ENCODE data around the gene CDHR2. TPM values are rescaled to one million over a fixed set of nuclear protein-coding genes. Genes with fewer than 3 reads are reported as not detected.

The CDHR2 gene
- total RNA-seq, 2 experiments from 2014 or later: 0.37 to 0.61 TPM

DNA sequence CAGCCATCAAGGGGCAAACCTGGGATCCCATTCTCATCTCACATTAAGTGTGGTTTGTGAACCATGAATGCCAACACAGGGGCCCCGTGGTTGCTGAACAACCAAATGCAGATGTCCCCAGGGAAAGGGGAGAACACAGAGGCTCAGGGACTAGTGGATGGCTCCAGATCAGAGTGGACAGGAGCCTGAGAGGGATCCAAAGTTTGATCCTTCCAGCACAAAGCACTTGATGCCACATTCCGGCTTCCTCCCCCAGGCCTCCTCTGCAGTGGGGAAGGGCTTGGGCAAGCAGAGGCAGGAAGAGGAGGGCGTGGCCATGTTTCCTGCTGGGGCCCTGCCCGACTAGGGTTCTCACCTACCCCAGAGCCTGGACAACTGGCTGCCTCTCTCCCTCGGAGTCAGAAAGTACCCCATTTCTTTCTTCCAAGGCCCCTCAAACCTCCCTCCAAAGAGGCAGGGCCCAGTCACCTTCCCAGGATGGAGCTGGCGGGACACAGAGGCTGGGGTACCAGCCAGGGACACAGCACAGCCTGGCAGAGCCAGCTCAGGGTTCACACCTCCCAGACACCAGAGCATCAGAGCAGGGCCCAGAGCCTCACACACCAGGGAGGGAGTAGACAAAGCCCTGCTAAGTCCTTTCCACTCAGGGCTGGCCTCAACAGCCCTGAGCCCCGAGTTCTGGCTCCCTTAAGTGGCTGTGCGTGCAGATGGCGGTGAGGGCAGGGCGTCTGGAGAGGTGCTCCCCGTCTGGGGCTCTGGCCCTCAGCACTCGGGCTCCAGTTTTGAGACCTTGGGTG, 7.6 kb upstream of the CDHR2 start:
- Mint-ChIP-seq H3K4me1 (peaks cover 61% of the 10 kb centered on the region), H3K4me3 (peak overlapping the region; percentile 74), H3K27me3 (no peaks in the 10 kb centered on the region), H3K36me3 (ENCODE audit: low read depth) (no peaks in the 10 kb centered on the region), H3K9me3 (ENCODE audit: low read depth) (no peaks in the 10 kb centered on the region), H3K27ac (peak overlapping the region; percentile 87)
- intact Hi-C loops (cut with DNase I, micrococcal nuclease): loop anchor here (2.0 to 10.0 kb wide), 4 partner anchors 55 to 127 kb away; partner anchors contain the start of genes CLTB (in 1 of the 2), GPRIN1 (in 1 of the 2) and TSPAN17 (in 1 of the 2)
- peak; percentile 80 for DNase-seq
- CTCF ChIA-PET: interaction anchor here (1.6 kb wide), 1 partner anchor 94 kb away, joined by 5 read pairs; no protein-coding TSS in a partner anchor
- POLR2A ChIA-PET: interaction anchor here (0.6 kb wide), 2 partner anchors 102 to 536 kb away, joined by 3 read pairs; no protein-coding TSS in a partner anchor
- peak; percentile 7 for ATAC-seq

DNA sequence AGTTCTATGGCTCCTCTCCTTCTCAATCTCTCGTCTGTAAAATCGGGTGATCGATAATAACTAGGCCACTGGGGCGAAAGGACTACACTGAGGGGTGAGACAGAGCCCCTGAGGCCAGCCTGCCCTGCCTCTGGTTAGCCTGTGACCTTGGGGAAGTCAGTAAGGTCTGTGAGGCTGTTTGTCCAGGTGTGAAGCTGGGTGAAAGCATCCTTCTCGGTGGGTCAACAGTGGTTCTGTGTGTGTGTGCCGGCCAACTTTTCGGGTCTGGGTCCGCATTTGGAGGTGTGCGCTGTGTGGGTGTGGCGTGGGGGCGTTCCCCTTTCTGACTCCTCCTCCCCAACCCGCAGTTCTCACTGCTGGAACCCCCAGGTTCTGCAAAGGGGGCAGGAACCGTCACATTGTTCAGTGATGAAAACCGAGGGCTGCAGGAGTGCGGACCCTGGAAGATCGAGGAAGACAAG, 7.0 kb upstream of the CDHR2 start:
- no peaks in the 10 kb centered on the region for H3K36me3 Mint-ChIP-seq (ENCODE audit: low read depth)
- intact Hi-C loops (cut with DNase I, micrococcal nuclease): loop anchor here (2.0 to 10.0 kb wide), 4 partner anchors 55 to 127 kb away; partner anchors contain the start of genes CLTB (in 1 of the 2), GPRIN1 (in 1 of the 2) and TSPAN17 (in 1 of the 2)
- H3K27ac Mint-ChIP-seq: peak overlapping the region; percentile 87
- no peaks in the 10 kb centered on the region for H3K9me3 Mint-ChIP-seq (ENCODE audit: low read depth)
- no peaks in the 10 kb centered on the region for H3K27me3 Mint-ChIP-seq
- DNase-seq (peak; percentile 80), ATAC-seq (peak; percentile 11)
- H3K4me1 Mint-ChIP-seq: peaks cover 61% of the 10 kb centered on the region
- CTCF ChIA-PET: interaction anchor here (0.8 to 1.6 kb wide), 3 partner anchors 95 to 125 kb away, joined by 4 to 5 read pairs (median 5); no protein-coding TSS in a partner anchor
- peak overlapping the region; percentile 74 for H3K4me3 Mint-ChIP-seq
- POLR2A ChIA-PET: interaction anchor here (0.6 kb wide), 2 partner anchors 40 to 101 kb away, joined by 3 to 9 read pairs; no protein-coding TSS in a partner anchor

DNA sequence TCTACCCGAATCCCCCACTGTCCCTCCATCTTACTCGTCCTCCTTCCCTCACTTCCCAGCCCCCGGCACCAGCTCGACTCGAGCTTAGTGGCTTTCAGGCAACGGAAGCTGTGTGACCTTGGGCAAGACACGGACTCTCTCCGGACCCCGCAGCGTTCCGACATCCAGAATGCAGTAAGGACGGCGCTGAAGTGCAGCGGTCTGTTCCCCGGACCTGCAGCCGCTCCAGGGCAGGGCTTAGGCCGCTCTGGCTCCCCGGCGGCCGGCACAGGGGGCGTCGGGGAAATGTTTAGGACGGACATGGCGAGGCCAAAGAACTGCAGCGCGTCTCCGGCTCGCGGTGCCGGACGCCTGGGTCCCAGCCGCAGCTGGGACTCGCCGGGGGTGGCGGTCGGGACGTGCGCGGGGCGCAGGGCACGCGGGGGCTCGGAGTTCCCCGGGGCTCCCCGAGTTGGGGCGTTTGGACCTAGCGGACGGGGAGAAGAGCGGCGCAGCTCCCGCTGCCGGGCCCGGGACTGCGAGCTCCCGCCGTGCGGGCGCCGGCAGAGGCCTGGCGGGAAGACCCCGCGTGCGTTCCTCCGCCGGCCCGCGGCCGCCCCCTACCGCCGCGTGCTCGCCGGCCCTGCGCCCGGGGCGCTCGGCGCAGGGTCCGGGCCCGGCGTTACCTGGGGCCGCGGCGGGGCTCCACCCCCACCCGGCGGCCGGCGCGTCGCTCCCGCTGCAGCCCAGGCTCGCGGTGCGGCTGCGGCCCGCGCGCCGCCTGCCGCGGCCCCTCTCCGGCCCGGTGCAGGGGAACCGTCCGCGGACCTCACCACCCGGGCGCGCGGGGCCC, 6.3 kb upstream of the CDHR2 start:
- CTCF ChIA-PET: interaction anchor here (0.8 to 1.0 kb wide), 3 partner anchors 35 to 126 kb away, joined by 4 to 5 read pairs (median 4); no protein-coding TSS in a partner anchor
- H3K27me3 Mint-ChIP-seq: no peaks in the 10 kb centered on the region
- ATAC-seq: peak; percentile 33
- intact Hi-C loops (cut with DNase I, micrococcal nuclease): loop anchor here (1.0 to 10.0 kb wide), 6 partner anchors 54 to 128 kb away; partner anchors contain the start of genes CLTB (in 2 of the 2), TSPAN17 (in 2 of the 2) and GPRIN1 (in 1 of the 2)
- peaks cover 66% of the 10 kb centered on the region for H3K4me1 Mint-ChIP-seq
- POLR2A ChIA-PET: interaction anchor here (0.6 to 1.2 kb wide), 3 partner anchors 9 to 40 kb away, joined by 4 to 9 read pairs (median 6); no protein-coding TSS in a partner anchor
- H3K9me3 Mint-ChIP-seq (ENCODE audit: low read depth): no peaks in the 10 kb centered on the region
- peak overlapping the region; percentile 85 for H3K4me3 Mint-ChIP-seq
- H3K36me3 Mint-ChIP-seq (ENCODE audit: low read depth): no peaks in the 10 kb centered on the region
- peak; percentile 54 for DNase-seq
- H3K27ac Mint-ChIP-seq: peak overlapping the region; percentile 87

- Mint-ChIP-seq H3K36me3 (ENCODE audit: low read depth) (no peaks in the 10 kb centered on the region), H3K27ac (peak overlapping the region; percentile 93), H3K27me3 (no peaks in the 10 kb centered on the region), H3K9me3 (ENCODE audit: low read depth) (no peaks in the 10 kb centered on the region), H3K4me1 (peaks cover 61% of the 10 kb centered on the region), H3K4me3 (peak overlapping the region; percentile 85)
- peak; percentile 87 for DNase-seq
- ChIA-PET CTCF (interaction anchor here (1.0 to 1.8 kb wide), 4 partner anchors 8 to 34 kb away, joined by 3 to 5 read pairs (median 4); no protein-coding TSS in a partner anchor), POLR2A (interaction anchor here (1.1 to 1.6 kb wide), 3 partner anchors 8 to 96 kb away, joined by 3 to 6 read pairs (median 3); no protein-coding TSS in a partner anchor)
- ATAC-seq: peak; percentile 75
- intact Hi-C loops (cut with DNase I, micrococcal nuclease): loop anchor here (1.0 to 10.0 kb wide), 6 partner anchors 53 to 129 kb away; partner anchors contain the start of genes CLTB (in 2 of the 2), TSPAN17 (in 2 of the 2) and GPRIN1 (in 1 of the 2)
Observed at GRCh38 chr5:176543428-176544182, 5.5 kb upstream of the CDHR2 start.

DNA sequence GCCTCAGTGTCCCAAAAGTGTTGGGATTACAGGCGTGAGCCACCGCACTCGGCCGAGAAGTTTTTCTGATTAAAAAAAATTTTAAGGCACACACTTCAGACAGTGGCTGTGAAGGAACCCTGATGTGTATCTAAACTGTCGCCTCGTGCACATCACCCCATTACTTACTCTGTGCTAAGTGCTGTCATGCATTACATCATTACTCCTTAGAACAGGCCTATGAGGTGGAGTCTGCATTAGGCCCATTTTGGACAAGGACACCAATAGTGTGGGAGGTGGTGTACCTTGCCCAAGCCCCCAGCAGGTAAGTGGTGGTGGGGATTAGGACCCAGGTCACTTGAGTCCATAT, 3.8 kb upstream of the CDHR2 start:
- ChIA-PET POLR2A (no interaction called here), CTCF (interaction anchor here (0.6 to 1.8 kb wide), 3 partner anchors 12 to 98 kb away, joined by 3 to 4 read pairs (median 3); no protein-coding TSS in a partner anchor)
- H3K4me1 Mint-ChIP-seq: peaks cover 47% of the 10 kb centered on the region
- no peak overlapping the region for H3K4me3 Mint-ChIP-seq
- no peaks in the 10 kb centered on the region for H3K36me3 Mint-ChIP-seq (ENCODE audit: low read depth)
- H3K9me3 Mint-ChIP-seq (ENCODE audit: low read depth): no peaks in the 10 kb centered on the region
- H3K27me3 Mint-ChIP-seq: no peaks in the 10 kb centered on the region
- ATAC-seq (no peak), DNase-seq (no peak)
- intact Hi-C loops (cut with DNase I, micrococcal nuclease): loop anchor here in 1 of 2 experiments (10.0 kb wide), 1 partner anchor 131 kb away; the partner anchor contains the start of gene CLTB
- peak overlapping the region; percentile 31 for H3K27ac Mint-ChIP-seq

DNA sequence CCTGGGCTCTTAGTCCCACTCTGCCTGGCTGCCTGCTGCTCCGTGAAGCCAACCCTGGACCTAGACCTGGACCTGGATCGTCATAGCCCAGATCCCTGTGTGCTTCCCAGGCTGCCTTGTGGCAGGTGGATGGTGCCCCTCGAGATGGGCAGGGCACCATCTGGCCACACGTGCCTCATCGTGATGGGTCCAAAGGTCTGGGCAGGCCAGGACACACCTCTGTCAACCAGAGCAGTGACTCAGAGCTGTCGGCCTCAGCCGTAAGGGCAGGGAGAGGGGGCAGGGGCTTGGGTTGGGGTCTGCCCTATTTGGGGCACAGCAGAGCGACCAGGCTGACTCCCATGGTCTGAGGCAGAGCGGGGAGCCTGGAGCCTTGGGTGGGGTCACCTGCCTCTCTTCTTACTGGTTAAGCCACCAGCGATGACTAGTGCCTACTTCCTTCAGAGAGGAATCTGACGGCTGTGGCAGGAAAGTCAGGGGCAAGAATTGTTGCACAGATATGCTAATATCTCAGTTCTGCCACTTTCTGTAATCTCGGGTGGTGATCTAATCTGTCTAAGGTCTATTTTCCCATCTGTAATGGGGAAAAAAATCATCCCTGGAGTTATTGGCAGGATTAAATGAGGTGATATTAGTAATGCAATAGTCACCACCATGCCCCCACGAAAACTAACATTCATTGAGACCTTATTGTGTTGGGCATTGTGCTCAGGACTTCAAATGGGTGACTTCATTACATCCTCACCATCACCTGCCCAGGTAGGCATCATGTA, 3.2 kb upstream of the CDHR2 start:
- H3K9me3 Mint-ChIP-seq (ENCODE audit: low read depth): no peaks in the 10 kb centered on the region
- no peaks in the 10 kb centered on the region for H3K36me3 Mint-ChIP-seq (ENCODE audit: low read depth)
- ChIA-PET POLR2A (no interaction called here), CTCF (no interaction called here)
- peaks cover 43% of the 10 kb centered on the region for H3K4me1 Mint-ChIP-seq
- ATAC-seq: no peak
- no peak for DNase-seq
- no peak overlapping the region for H3K27ac Mint-ChIP-seq
- H3K27me3 Mint-ChIP-seq: no peaks in the 10 kb centered on the region
- no peak overlapping the region for H3K4me3 Mint-ChIP-seq
- intact Hi-C loops (cut with DNase I, micrococcal nuclease): loop anchor here in 1 of 2 experiments (10.0 kb wide), 1 partner anchor 131 kb away; the partner anchor contains the start of gene CLTB

GRCh38 chr5:176547802-176548201, 1.3 kb upstream of the CDHR2 start:
- ChIA-PET POLR2A (interaction anchor here (1.1 kb wide), 1 partner anchor 11 kb away, joined by 3 read pairs; the partner anchor contains the start of gene RNF44), CTCF (interaction anchor here (0.7 to 0.9 kb wide), 2 partner anchors 30 to 229 kb away, joined by 3 read pairs; no protein-coding TSS in a partner anchor)
- no peak overlapping the region for H3K4me3 Mint-ChIP-seq
- ATAC-seq: peak; percentile 42
- peak; percentile 56 for DNase-seq
- H3K9me3 Mint-ChIP-seq (ENCODE audit: low read depth): no peaks in the 10 kb centered on the region
- peaks cover 35% of the 10 kb centered on the region for H3K4me1 Mint-ChIP-seq
- H3K27ac Mint-ChIP-seq: peak overlapping the region; percentile 76
- no peaks in the 10 kb centered on the region for H3K27me3 Mint-ChIP-seq
- intact Hi-C loops (cut with DNase I, micrococcal nuclease): loop anchor here in 1 of 2 experiments (10.0 kb wide), 1 partner anchor 133 kb away; the partner anchor contains the start of gene CLTB
- H3K36me3 Mint-ChIP-seq (ENCODE audit: low read depth): no peaks in the 10 kb centered on the region

DNA sequence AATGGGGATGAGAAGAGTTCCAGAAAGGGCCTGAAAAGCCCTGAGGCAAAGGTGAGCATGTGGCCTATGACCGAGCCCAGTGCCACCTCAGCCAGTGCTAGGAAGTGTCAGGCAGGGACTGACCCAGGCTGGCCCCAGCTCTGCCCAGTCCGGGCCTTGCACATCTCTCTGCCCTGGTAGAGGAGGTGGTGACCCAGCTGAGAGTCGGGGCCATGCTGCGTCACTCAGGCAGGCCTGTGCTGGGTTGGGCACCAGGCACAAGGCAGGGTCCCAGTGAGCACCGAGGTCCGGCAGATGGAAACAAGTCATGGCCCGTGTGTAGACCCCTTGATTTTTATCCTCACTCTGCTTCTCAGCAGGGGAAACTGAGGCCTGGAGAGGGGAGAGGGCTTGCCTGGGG, 729 bp downstream of the CDHR2 start:
- no peaks in the 10 kb centered on the region for H3K9me3 Mint-ChIP-seq (ENCODE audit: low read depth)
- peaks cover 47% of the 10 kb centered on the region for H3K4me1 Mint-ChIP-seq
- ChIA-PET POLR2A (no interaction called here), CTCF (interaction anchor here (1.1 to 1.5 kb wide), 2 partner anchors 11 to 12 kb away, joined by 3 to 5 read pairs; no protein-coding TSS in a partner anchor)
- DNase-seq: no peak
- H3K27me3 Mint-ChIP-seq: no peaks in the 10 kb centered on the region
- H3K27ac Mint-ChIP-seq: no peak overlapping the region
- intact Hi-C loops (cut with DNase I, micrococcal nuclease): loop anchor here in 1 of 2 experiments (10.0 kb wide), 1 partner anchor 135 kb away; the partner anchor contains the start of gene CLTB
- H3K4me3 Mint-ChIP-seq: no peak overlapping the region
- ATAC-seq: no peak
- H3K36me3 Mint-ChIP-seq (ENCODE audit: low read depth): no peaks in the 10 kb centered on the region

GRCh38 chr5:176550275-176550831, 1.2 kb downstream of the CDHR2 start:
- DNase-seq: no peak
- ChIA-PET POLR2A (interaction anchor here (1.0 kb wide), 1 partner anchor 14 kb away, joined by 4 read pairs; the partner anchor contains the start of gene RNF44), CTCF (interaction anchor here (0.9 to 1.5 kb wide), 3 partner anchors 12 to 35 kb away, joined by 3 to 5 read pairs (median 4); no protein-coding TSS in a partner anchor)
- Mint-ChIP-seq H3K27me3 (no peaks in the 10 kb centered on the region), H3K27ac (peak overlapping the region; percentile 31), H3K9me3 (ENCODE audit: low read depth) (no peaks in the 10 kb centered on the region), H3K4me1 (peaks cover 47% of the 10 kb centered on the region), H3K36me3 (ENCODE audit: low read depth) (no peaks in the 10 kb centered on the region), H3K4me3 (peak overlapping the region; percentile 18)
- intact Hi-C loops (cut with DNase I, micrococcal nuclease): no loop called here
- ATAC-seq: no peak
